GM23338 (cell line): Measurements from ENCODE around the gene FBLN1. TPM values are rescaled to one million over a fixed set of nuclear protein-coding genes. Genes with fewer than 3 reads are reported as not detected.

Experiments used
- ATAC-seq: fragments of 200-7000 bp; cut with Tn5 transposase; 3 replicates; pipeline ENCODE4 v1.9.1; 2020
- DNase-seq: peaks from one replicate; pipeline ENCODE4 v3.0.0-alpha.2; 2015; ENCODE audit warnings: low spot score
- H2AFZ ChIP-seq: fragments of 200-600 bp; sonication (generic); 2 replicates; pipeline ENCODE4 v1.8.0; 2016; ENCODE audit warnings: antibody characterized with exemption, mild to moderate bottlenecking, moderate library complexity
- H3F3A ChIP-seq: fragments of 200-600 bp; sonication (generic); replicated peaks from 2 replicates; pipeline ENCODE4 v1.8.0; 2017; ENCODE audit warnings: antibody characterized with exemption, mixed run types, low read depth
- H3K27ac ChIP-seq: fragments of 200-600 bp; sonication (generic); 2 replicates; pipeline ENCODE4 v1.6.1; 2016; ENCODE audit warnings: low read depth
- H3K27me3 ChIP-seq: fragments of 200-600 bp; sonication (generic); 2 replicates; pipeline ENCODE4 v1.8.0; 2016; ENCODE audit warnings: mild to moderate bottlenecking, mixed run types, moderate library complexity; ENCODE audit not compliant: insufficient read depth
- H3K36me3 ChIP-seq: fragments of 200-600 bp; sonication (generic); 2 replicates; pipeline ENCODE4 v1.8.0; 2016; ENCODE audit warnings: mild to moderate bottlenecking; ENCODE audit not compliant: insufficient read depth
- H3K4me1 ChIP-seq: fragments of 200-600 bp; sonication (generic); 2 replicates; pipeline ENCODE4 v1.8.0; 2016; ENCODE audit warnings: mild to moderate bottlenecking, moderate library complexity; ENCODE audit not compliant: insufficient read depth
- H3K4me2 ChIP-seq: fragments of 200-600 bp; sonication (generic); 2 replicates; pipeline ENCODE4 v1.7.1; 2017; ENCODE audit warnings: mixed run types
- H3K4me3 ChIP-seq: fragments of 200-600 bp; sonication (generic); 2 replicates; pipeline ENCODE4 v1.6.1; 2016; ENCODE audit warnings: mixed run types
- H3K79me2 ChIP-seq: fragments of 200-600 bp; sonication (generic); replicated peaks from 2 replicates; pipeline ENCODE4 v1.8.0; 2017; ENCODE audit warnings: mild to moderate bottlenecking; ENCODE audit not compliant: insufficient read depth
- H3K9me2 ChIP-seq: fragments of 200-600 bp; sonication (generic); 2 replicates; pipeline ENCODE4 v1.8.0; 2017; ENCODE audit not compliant: insufficient read depth
- H4K20me1 ChIP-seq: fragments of 200-600 bp; sonication (generic); replicated peaks from 2 replicates; pipeline ENCODE4 v1.8.0; 2017; ENCODE audit warnings: mild to moderate bottlenecking; ENCODE audit not compliant: insufficient read depth
- H3K27ac Mint-ChIP-seq: 2 replicates; pipeline ENCODE4 v1.8.0; 2020; ENCODE audit warnings: inconsistent platforms, mild to moderate bottlenecking, moderate library complexity, mixed read lengths
- H3K27me3 Mint-ChIP-seq: 3 replicates; pipeline ENCODE4 v1.8.0; 2022; ENCODE audit warnings: low read depth, mild to moderate bottlenecking, moderate library complexity, mixed read lengths, inconsistent platforms; ENCODE audit not compliant: insufficient read depth, poor library complexity
- H3K36me3 Mint-ChIP-seq: 3 replicates; pipeline ENCODE4 v1.8.0; 2021; ENCODE audit warnings: low read depth, mild to moderate bottlenecking, inconsistent platforms, moderate library complexity, mixed read lengths
- H3K4me1 Mint-ChIP-seq: 3 replicates; pipeline ENCODE4 v1.8.0; 2020; ENCODE audit warnings: mild to moderate bottlenecking, inconsistent platforms, mixed read lengths
- H3K4me3 Mint-ChIP-seq: 3 replicates; pipeline ENCODE4 v1.8.0; 2021; ENCODE audit warnings: moderate library complexity, mild to moderate bottlenecking, inconsistent platforms, mixed read lengths
- H3K9me3 Mint-ChIP-seq: 3 replicates; pipeline ENCODE4 v1.8.0; 2020; ENCODE audit warnings: moderate library complexity, mild to moderate bottlenecking, inconsistent platforms, mixed read lengths
- CREB1 ChIP-seq: fragments of 250-450 bp; sonication (Bioruptor Pico); IDR thresholded peaks from 2 replicates; pipeline ENCODE4 v1.5.0; 2020; ENCODE audit warnings: low read depth, mild to moderate bottlenecking, moderate library complexity
- EZH2 ChIP-seq: fragments of 200-600 bp; sonication (generic); IDR thresholded peaks from one replicate; pipeline ENCODE4 v1.8.0; 2017; ENCODE audit warnings: antibody characterized with exemption, mild to moderate bottlenecking, low read depth; ENCODE audit not compliant: unreplicated experiment
- EZH2phosphoT487 ChIP-seq: fragments of 200-600 bp; sonication (generic); IDR thresholded peaks from one replicate; pipeline ENCODE4 v1.8.1; 2018; ENCODE audit warnings: antibody characterized with exemption; ENCODE audit not compliant: unreplicated experiment
- JUNB ChIP-seq: IDR thresholded peaks from one replicate; pipeline ENCODE4 v1.6.1; 2016; ENCODE audit warnings: antibody characterized with exemption; ENCODE audit not compliant: unreplicated experiment
- NANOG ChIP-seq: IDR thresholded peaks from 2 replicates; pipeline ENCODE4 v1.6.1; 2016; ENCODE audit warnings: antibody characterized with exemption, borderline replicate concordance
- POLR2AphosphoS5 ChIP-seq: IDR thresholded peaks from 2 replicates; pipeline ENCODE4 v1.6.1; 2016; ENCODE audit warnings: antibody characterized with exemption, low read depth
- STAT1 ChIP-seq: IDR thresholded peaks from one replicate; pipeline ENCODE4 v1.6.1; 2016; ENCODE audit warnings: antibody characterized with exemption; ENCODE audit not compliant: unreplicated experiment
- ZNF114 ChIP-seq: fragments of 250-450 bp; sonication (Bioruptor Pico); IDR thresholded peaks from 2 replicates; pipeline ENCODE4 v1.5.0; 2020; ENCODE audit warnings: mild to moderate bottlenecking, moderate library complexity
- ZNF331 ChIP-seq: fragments of 250-450 bp; sonication (Bioruptor Pico); IDR thresholded peaks from 2 replicates; pipeline ENCODE4 v1.5.0; 2020; ENCODE audit warnings: low read depth, mild to moderate bottlenecking, moderate library complexity
- polyA plus RNA-seq: library from polyadenylated mRNA; unstranded; fragments of >200 nt; fragmentation: Nextera tagmentation; extraction: Ambion mirVana; gene quantifications from 2 replicates; pipeline ENCODE4 v1.2.1, GENCODE V29; 2016
- total RNA-seq: library from RNA; depleted of rRNA; stranded (reverse); fragments of >200 nt; shearing (Covaris generic); gene quantifications from 2 replicates; pipeline ENCODE4 v1.2.3, GENCODE V29; 2014
- TF ChIP-seq, protein P1 (sequence below), 2 experiments: fragments of 200-600 bp in 1 of 2; sonication (generic) in 1 of 2; conservative IDR thresholded peaks; 2 replicates each; pipeline versions ENCODE4 v1.5.1 to v1.6.1; 2016 to 2017; ENCODE audit warnings: antibody characterized with exemption in 2 of 2, low read depth in 2 of 2, mild to moderate bottlenecking in 2 of 2, moderate library complexity in 1 of 2
- TF ChIP-seq, protein P2 (sequence below): IDR thresholded peaks from 2 replicates; pipeline ENCODE4 v1.6.1; 2016; ENCODE audit warnings: antibody characterized with exemption
- TF ChIP-seq, protein P3 (sequence below): fragments of 250-450 bp; sonication (Bioruptor Pico); IDR thresholded peaks from 2 replicates; pipeline ENCODE4 v1.5.0; 2020; ENCODE audit warnings: mild to moderate bottlenecking, moderate library complexity
- TF ChIP-seq, protein P4 (sequence below): IDR thresholded peaks from one replicate; pipeline ENCODE4 v1.6.1; 2018; ENCODE audit warnings: antibody characterized with exemption; ENCODE audit not compliant: unreplicated experiment

Gene FBLN1
- total and polyA plus RNA-seq, 2 experiments from 2014 or later: 90.1 to 137 TPM

DNA sequence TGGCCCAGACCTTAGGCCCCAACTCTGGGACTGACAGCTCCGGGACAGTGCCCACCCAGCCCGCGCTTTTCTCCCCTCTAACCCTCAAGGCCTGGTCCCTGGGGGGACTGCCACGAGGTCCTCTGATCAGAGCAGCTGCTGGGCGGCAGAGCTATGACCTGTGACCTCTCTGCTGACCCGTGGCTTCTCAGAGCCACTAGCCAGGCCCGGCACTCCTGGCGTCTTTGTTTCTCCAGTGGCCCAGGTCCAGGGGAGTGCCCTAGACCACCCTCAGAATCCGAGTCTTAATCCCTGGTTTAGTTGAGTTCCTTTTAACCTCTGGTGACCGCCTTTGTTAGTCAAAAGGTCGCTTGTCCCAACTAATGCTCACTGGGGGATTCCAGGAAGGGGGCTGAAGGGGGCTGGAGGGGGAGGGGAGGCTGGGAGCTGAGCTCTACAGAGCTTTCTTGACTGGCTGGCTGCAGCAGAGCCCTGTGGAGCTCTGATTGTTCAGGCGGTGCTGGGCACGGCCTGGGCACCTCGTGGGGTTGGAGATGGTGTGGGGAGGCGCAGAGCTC, 1.2 kb downstream of the FBLN1 start:
- ATAC-seq (peak; percentile 33), DNase-seq (peak; percentile 80)
- Histone ChIP-seq H3F3A (peaks cover 23% of the 10 kb centered on the region), H3K36me3 (no peaks in the 10 kb centered on the region), H2AFZ (no peak overlapping the region), H3K27me3 (no peaks in the 10 kb centered on the region), H3K27ac (peak overlapping the region; percentile 93), H3K4me3 (peak overlapping the region; percentile 86), H4K20me1 (peaks cover 3% of the 10 kb centered on the region; the same call in 1 of the 2 replicates), H3K4me1 (peaks cover 38% of the 10 kb centered on the region), H3K79me2 (peaks cover 45% of the 10 kb centered on the region), H3K4me2 (peak overlapping the region; percentile 97), H3K9me2 (no peaks in the 10 kb centered on the region)
- peak overlapping the region; percentile 87 for H3K4me3 Mint-ChIP-seq
- TF ChIP-seq EZH2 (no peak), CREB1 (CRISPR knock-in tag) (no peak), EZH2phosphoT487 (no peak), NANOG (peak; percentile 40; the same call in 1 of the 2 replicates), STAT1 (no peak), ZNF331 (CRISPR knock-in tag) (no peak), POLR2AphosphoS5 (peak; percentile 6; the same call in 1 of the 2 replicates), JUNB (no peak), ZNF114 (CRISPR knock-in tag) (no peak)
- TF ChIP-seq, protein P1, sequence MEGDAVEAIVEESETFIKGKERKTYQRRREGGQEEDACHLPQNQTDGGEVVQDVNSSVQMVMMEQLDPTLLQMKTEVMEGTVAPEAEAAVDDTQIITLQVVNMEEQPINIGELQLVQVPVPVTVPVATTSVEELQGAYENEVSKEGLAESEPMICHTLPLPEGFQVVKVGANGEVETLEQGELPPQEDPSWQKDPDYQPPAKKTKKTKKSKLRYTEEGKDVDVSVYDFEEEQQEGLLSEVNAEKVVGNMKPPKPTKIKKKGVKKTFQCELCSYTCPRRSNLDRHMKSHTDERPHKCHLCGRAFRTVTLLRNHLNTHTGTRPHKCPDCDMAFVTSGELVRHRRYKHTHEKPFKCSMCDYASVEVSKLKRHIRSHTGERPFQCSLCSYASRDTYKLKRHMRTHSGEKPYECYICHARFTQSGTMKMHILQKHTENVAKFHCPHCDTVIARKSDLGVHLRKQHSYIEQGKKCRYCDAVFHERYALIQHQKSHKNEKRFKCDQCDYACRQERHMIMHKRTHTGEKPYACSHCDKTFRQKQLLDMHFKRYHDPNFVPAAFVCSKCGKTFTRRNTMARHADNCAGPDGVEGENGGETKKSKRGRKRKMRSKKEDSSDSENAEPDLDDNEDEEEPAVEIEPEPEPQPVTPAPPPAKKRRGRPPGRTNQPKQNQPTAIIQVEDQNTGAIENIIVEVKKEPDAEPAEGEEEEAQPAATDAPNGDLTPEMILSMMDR (conservative IDR thresholded peaks at IDR 0.05; ENCODE audit: low read depth in 2 of 2): no peak
- TF ChIP-seq, protein P2, sequence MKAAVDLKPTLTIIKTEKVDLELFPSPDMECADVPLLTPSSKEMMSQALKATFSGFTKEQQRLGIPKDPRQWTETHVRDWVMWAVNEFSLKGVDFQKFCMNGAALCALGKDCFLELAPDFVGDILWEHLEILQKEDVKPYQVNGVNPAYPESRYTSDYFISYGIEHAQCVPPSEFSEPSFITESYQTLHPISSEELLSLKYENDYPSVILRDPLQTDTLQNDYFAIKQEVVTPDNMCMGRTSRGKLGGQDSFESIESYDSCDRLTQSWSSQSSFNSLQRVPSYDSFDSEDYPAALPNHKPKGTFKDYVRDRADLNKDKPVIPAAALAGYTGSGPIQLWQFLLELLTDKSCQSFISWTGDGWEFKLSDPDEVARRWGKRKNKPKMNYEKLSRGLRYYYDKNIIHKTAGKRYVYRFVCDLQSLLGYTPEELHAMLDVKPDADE: no peak
- TF ChIP-seq, protein P3, sequence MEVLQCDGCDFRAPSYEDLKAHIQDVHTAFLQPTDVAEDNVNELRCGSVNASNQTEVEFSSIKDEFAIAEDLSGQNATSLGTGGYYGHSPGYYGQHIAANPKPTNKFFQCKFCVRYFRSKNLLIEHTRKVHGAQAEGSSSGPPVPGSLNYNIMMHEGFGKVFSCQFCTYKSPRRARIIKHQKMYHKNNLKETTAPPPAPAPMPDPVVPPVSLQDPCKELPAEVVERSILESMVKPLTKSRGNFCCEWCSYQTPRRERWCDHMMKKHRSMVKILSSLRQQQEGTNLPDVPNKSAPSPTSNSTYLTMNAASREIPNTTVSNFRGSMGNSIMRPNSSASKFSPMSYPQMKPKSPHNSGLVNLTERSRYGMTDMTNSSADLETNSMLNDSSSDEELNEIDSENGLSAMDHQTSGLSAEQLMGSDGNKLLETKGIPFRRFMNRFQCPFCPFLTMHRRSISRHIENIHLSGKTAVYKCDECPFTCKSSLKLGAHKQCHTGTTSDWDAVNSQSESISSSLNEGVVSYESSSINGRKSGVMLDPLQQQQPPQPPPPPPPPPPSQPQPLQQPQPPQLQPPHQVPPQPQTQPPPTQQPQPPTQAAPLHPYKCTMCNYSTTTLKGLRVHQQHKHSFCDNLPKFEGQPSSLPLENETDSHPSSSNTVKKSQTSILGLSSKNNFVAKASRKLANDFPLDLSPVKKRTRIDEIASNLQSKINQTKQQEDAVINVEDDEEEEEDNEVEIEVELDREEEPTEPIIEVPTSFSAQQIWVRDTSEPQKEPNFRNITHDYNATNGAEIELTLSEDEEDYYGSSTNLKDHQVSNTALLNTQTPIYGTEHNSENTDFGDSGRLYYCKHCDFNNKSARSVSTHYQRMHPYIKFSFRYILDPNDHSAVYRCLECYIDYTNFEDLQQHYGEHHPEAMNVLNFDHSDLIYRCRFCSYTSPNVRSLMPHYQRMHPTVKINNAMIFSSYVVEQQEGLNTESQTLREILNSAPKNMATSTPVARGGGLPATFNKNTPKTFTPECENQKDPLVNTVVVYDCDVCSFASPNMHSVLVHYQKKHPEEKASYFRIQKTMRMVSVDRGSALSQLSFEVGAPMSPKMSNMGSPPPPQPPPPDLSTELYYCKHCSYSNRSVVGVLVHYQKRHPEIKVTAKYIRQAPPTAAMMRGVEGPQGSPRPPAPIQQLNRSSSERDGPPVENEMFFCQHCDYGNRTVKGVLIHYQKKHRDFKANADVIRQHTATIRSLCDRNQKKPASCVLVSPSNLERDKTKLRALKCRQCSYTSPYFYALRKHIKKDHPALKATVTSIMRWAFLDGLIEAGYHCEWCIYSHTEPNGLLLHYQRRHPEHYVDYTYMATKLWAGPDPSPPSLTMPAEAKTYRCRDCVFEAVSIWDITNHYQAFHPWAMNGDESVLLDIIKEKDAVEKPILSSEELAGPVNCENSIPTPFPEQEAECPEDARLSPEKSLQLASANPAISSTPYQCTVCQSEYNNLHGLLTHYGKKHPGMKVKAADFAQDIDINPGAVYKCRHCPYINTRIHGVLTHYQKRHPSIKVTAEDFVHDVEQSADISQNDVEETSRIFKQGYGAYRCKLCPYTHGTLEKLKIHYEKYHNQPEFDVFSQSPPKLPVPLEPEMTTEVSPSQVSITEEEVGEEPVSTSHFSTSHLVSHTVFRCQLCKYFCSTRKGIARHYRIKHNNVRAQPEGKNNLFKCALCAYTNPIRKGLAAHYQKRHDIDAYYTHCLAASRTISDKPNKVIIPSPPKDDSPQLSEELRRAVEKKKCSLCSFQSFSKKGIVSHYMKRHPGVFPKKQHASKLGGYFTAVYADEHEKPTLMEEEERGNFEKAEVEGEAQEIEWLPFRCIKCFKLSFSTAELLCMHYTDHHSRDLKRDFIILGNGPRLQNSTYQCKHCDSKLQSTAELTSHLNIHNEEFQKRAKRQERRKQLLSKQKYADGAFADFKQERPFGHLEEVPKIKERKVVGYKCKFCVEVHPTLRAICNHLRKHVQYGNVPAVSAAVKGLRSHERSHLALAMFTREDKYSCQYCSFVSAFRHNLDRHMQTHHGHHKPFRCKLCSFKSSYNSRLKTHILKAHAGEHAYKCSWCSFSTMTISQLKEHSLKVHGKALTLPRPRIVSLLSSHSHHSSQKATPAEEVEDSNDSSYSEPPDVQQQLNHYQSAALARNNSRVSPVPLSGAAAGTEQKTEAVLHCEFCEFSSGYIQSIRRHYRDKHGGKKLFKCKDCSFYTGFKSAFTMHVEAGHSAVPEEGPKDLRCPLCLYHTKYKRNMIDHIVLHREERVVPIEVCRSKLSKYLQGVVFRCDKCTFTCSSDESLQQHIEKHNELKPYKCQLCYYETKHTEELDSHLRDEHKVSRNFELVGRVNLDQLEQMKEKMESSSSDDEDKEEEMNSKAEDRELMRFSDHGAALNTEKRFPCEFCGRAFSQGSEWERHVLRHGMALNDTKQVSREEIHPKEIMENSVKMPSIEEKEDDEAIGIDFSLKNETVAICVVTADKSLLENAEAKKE (CRISPR knock-in tag): no peak
- TF ChIP-seq, protein P4, sequence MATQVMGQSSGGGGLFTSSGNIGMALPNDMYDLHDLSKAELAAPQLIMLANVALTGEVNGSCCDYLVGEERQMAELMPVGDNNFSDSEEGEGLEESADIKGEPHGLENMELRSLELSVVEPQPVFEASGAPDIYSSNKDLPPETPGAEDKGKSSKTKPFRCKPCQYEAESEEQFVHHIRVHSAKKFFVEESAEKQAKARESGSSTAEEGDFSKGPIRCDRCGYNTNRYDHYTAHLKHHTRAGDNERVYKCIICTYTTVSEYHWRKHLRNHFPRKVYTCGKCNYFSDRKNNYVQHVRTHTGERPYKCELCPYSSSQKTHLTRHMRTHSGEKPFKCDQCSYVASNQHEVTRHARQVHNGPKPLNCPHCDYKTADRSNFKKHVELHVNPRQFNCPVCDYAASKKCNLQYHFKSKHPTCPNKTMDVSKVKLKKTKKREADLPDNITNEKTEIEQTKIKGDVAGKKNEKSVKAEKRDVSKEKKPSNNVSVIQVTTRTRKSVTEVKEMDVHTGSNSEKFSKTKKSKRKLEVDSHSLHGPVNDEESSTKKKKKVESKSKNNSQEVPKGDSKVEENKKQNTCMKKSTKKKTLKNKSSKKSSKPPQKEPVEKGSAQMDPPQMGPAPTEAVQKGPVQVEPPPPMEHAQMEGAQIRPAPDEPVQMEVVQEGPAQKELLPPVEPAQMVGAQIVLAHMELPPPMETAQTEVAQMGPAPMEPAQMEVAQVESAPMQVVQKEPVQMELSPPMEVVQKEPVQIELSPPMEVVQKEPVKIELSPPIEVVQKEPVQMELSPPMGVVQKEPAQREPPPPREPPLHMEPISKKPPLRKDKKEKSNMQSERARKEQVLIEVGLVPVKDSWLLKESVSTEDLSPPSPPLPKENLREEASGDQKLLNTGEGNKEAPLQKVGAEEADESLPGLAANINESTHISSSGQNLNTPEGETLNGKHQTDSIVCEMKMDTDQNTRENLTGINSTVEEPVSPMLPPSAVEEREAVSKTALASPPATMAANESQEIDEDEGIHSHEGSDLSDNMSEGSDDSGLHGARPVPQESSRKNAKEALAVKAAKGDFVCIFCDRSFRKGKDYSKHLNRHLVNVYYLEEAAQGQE: no peak
- peaks cover 49% of the 10 kb centered on the region for H3K4me1 Mint-ChIP-seq
- H3K36me3 Mint-ChIP-seq: peaks cover 3% of the 10 kb centered on the region; the same call in 2 of the 3 replicates
- peak overlapping the region; percentile 95 for H3K27ac Mint-ChIP-seq
- H3K27me3 Mint-ChIP-seq: peaks cover 15% of the 10 kb centered on the region
- H3K9me3 Mint-ChIP-seq: peaks cover 3% of the 10 kb centered on the region; the same call in 1 of the 3 replicates
